HCT116 (cell line): Measurements from ENCODE around the gene CES1.
"Not testable (repeated sequence)": the region's sequence is repeated elsewhere in the genome, so short reads cannot be mapped to it uniquely, and the experiment has no call there.

Source experiments
- EZH2 ChIP-seq: fragments of 200-600 bp; sonication (generic); IDR thresholded peaks from 2 replicates; pipeline ENCODE4 v1.6.1; 2017; ENCODE audit warnings: antibody characterized with exemption, mixed run types
- POLR2A ChIP-seq: IDR thresholded peaks from 2 replicates; pipeline ENCODE4 v1.7.0; 2011; ENCODE audit warnings: borderline replicate concordance; ENCODE audit not compliant: insufficient read depth, insufficient read length; ENCODE audit errors: extremely low read depth
- RAD21 ChIP-seq: IDR thresholded peaks from 2 replicates; pipeline ENCODE4 v1.6.1; 2012; ENCODE audit warnings: low read depth, mild to moderate bottlenecking
- ZNF274 ChIP-seq: fragments of 200-500 bp; sonication (Bioruptor generic); IDR thresholded peaks from 2 replicates; pipeline ENCODE4 v1.6.1; 2014; ENCODE audit warnings: mild to moderate bottlenecking, low read depth, low read length, inconsistent platforms
- TF ChIP-seq, protein P1 (sequence below), 3 experiments: fragments of 200-600 bp in 1 of 3; sonication (generic) in 1 of 3; IDR thresholded peaks in 2 of 3; conservative IDR thresholded peaks in 1 of 3; 2 replicates each; pipeline ENCODE4 v1.5.1; 2012 to 2017; ENCODE audit warnings: low read depth in 2 of 3, low read length in 2 of 3, antibody characterized with exemption in 1 of 3, borderline replicate concordance in 1 of 3, control low read depth in 1 of 3, mild to moderate bottlenecking in 1 of 3, mixed read lengths in 1 of 3, mixed run types in 1 of 3, moderate library complexity in 1 of 3; ENCODE audit not compliant: insufficient read depth in 1 of 3
- TF ChIP-seq, protein P2 (sequence below): IDR thresholded peaks from 2 replicates; pipeline ENCODE4 v1.6.1; 2012

DNA sequence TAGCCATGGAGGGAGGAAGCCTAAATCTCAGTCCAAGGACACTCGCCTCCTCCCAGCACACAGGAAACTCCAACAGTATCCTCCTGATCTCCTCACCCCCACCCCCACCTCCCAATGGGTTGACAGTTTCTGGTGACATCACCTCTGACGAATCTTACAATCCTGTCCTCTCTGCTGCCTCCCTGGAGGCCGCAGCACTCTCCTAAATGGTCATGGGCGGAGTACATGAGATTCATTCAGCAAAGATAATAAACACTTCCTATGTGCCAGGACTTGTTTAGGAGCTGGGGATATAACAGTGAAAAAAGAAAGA lies 52.8 kb downstream of the CES1 start:
- TF ChIP-seq EZH2, RAD21, POLR2A, ZNF274: not testable (repeated sequence)
- TF ChIP-seq, protein P1, sequence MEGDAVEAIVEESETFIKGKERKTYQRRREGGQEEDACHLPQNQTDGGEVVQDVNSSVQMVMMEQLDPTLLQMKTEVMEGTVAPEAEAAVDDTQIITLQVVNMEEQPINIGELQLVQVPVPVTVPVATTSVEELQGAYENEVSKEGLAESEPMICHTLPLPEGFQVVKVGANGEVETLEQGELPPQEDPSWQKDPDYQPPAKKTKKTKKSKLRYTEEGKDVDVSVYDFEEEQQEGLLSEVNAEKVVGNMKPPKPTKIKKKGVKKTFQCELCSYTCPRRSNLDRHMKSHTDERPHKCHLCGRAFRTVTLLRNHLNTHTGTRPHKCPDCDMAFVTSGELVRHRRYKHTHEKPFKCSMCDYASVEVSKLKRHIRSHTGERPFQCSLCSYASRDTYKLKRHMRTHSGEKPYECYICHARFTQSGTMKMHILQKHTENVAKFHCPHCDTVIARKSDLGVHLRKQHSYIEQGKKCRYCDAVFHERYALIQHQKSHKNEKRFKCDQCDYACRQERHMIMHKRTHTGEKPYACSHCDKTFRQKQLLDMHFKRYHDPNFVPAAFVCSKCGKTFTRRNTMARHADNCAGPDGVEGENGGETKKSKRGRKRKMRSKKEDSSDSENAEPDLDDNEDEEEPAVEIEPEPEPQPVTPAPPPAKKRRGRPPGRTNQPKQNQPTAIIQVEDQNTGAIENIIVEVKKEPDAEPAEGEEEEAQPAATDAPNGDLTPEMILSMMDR (IDR thresholded peaks at IDR 0.05 in 2 of 3, conservative IDR thresholded peaks at IDR 0.05 in 1 of 3; ENCODE audit: borderline replicate concordance in 1 of 3, insufficient read depth in 1 of 3, low read depth in 2 of 3, low read length in 2 of 3) = not testable (repeated sequence)
- TF ChIP-seq, protein P2, sequence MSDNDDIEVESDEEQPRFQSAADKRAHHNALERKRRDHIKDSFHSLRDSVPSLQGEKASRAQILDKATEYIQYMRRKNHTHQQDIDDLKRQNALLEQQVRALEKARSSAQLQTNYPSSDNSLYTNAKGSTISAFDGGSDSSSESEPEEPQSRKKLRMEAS = not testable (repeated sequence)
